RWPE2 (cell line): ENCODE results near the gene ADAMTS16.

Experiments
- ATAC-seq: fragments of 200-7000 bp; cut with Tn5 transposase; 3 replicates; pipeline ENCODE4 v1.9.1; 2021; ENCODE audit warnings: low read depth
- DNase-seq: peaks from one replicate; pipeline ENCODE4 v3.0.0-alpha.2; 2020; ENCODE audit warnings: low spot score
- H3K27ac ChIP-seq: fragments of 450-650 bp; 2 replicates; pipeline ENCODE4 v1.5.1; 2017; ENCODE audit warnings: mild to moderate bottlenecking; ENCODE audit not compliant: poor library complexity, severe bottlenecking
- H3K27me3 ChIP-seq: fragments of 250-450 bp; sonication (Bioruptor Pico); 2 replicates; pipeline ENCODE4 v1.5.1; 2021; ENCODE audit warnings: mild to moderate bottlenecking, moderate library complexity; ENCODE audit not compliant: insufficient read depth, poor library complexity, severe bottlenecking
- H3K36me3 ChIP-seq: fragments of 250-450 bp; sonication (Bioruptor Pico); 2 replicates; pipeline ENCODE4 v1.5.1; 2020; ENCODE audit warnings: low read depth, mild to moderate bottlenecking, moderate library complexity
- H3K4me1 ChIP-seq: fragments of 250-450 bp; sonication (Bioruptor Pico); 2 replicates; pipeline ENCODE4 v1.5.1; 2021; ENCODE audit warnings: mild to moderate bottlenecking, moderate library complexity; ENCODE audit not compliant: insufficient read depth, poor library complexity, severe bottlenecking
- H3K4me3 ChIP-seq: fragments of 250-450 bp; sonication (Bioruptor Pico); 2 replicates; pipeline ENCODE4 v1.5.1; 2021; ENCODE audit warnings: mild to moderate bottlenecking, moderate library complexity; ENCODE audit not compliant: severe bottlenecking
- H3K9me3 ChIP-seq: fragments of 250-450 bp; sonication (Bioruptor Pico); 2 replicates; pipeline ENCODE4 v1.5.1; 2021; ENCODE audit warnings: mild to moderate bottlenecking, moderate library complexity; ENCODE audit not compliant: severe bottlenecking
- TF ChIP-seq, protein P1 (sequence below): fragments of 450-650 bp; IDR thresholded peaks from one replicate; pipeline ENCODE4 v1.5.1; 2017; ENCODE audit warnings: mild to moderate bottlenecking, moderate library complexity; ENCODE audit not compliant: poor library complexity, severe bottlenecking

The ADAMTS16 gene

DNA sequence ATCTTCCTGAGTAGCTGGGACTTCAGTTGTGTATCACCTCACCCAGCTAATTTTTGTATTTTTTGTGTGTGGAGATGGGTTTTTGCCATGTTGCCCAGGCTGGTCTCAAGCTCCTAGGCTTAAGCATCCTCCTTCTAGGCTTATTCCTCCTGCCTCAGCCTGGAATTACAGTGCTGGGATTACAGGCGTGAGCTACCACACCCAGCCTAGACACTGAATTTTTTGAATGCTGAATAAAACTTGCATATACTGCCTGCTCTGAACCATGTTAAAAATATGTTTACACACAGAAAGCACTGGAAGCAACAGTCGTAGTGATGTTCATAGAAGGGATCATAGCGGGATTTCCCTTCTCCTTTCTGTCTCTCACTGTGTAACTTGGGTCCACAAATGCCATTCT is 161.0 kb downstream of the ADAMTS16 start:
- Histone ChIP-seq H3K4me1 (no peaks in the 10 kb centered on the region), H3K36me3 (no peaks in the 10 kb centered on the region), H3K27me3 (no peaks in the 10 kb centered on the region), H3K4me3 (no peak overlapping the region), H3K9me3 (no peaks in the 10 kb centered on the region), H3K27ac (no peak overlapping the region)
- TF ChIP-seq, protein P1, sequence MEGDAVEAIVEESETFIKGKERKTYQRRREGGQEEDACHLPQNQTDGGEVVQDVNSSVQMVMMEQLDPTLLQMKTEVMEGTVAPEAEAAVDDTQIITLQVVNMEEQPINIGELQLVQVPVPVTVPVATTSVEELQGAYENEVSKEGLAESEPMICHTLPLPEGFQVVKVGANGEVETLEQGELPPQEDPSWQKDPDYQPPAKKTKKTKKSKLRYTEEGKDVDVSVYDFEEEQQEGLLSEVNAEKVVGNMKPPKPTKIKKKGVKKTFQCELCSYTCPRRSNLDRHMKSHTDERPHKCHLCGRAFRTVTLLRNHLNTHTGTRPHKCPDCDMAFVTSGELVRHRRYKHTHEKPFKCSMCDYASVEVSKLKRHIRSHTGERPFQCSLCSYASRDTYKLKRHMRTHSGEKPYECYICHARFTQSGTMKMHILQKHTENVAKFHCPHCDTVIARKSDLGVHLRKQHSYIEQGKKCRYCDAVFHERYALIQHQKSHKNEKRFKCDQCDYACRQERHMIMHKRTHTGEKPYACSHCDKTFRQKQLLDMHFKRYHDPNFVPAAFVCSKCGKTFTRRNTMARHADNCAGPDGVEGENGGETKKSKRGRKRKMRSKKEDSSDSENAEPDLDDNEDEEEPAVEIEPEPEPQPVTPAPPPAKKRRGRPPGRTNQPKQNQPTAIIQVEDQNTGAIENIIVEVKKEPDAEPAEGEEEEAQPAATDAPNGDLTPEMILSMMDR = no peak
- ATAC-seq = no peak
- no peak for DNase-seq

DNA sequence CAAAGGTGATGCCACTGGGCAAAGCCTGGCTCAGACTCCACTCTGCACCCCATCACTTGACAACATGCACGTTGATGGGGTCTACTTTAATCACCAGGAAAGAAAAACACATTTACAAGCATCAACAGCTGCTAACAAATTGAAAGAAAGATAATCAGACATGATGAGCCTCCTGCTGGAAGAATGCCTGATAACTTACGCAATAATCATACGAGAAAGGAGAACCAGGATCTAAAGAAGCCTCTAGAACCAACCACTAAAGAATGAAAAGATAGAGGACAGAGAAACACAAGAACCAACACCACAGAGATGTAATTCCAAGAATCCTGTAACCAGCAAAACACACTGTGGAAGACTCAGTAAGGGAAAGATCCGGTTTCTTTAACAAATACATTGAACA is 162.1 kb downstream of the ADAMTS16 start:
- Histone ChIP-seq H3K27me3 (no peaks in the 10 kb centered on the region), H3K27ac (no peak overlapping the region), H3K9me3 (no peaks in the 10 kb centered on the region), H3K36me3 (no peaks in the 10 kb centered on the region), H3K4me3 (no peak overlapping the region), H3K4me1 (peaks cover 8% of the 10 kb centered on the region)
- TF ChIP-seq, protein P1 = no peak
- DNase-seq (no peak), ATAC-seq (no peak)

DNA sequence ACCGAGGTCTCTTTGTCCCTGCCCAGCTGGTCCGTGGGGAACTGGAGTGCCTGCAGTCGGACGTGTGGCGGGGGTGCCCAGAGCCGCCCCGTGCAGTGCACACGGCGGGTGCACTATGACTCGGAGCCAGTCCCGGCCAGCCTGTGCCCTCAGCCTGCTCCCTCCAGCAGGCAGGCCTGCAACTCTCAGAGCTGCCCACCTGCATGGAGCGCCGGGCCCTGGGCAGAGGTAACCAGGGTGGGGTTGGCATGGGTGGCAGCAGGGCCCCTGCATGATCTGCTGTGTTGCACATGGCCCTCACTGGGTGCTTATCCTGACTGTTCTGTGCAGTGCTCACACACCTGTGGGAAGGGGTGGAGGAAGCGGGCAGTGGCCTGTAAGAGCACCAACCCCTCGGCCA is 163.1 kb downstream of the ADAMTS16 start:
- no peak overlapping the region for H3K4me3 ChIP-seq
- no peaks in the 10 kb centered on the region for H3K36me3 ChIP-seq
- H3K27me3 ChIP-seq = no peaks in the 10 kb centered on the region
- no peaks in the 10 kb centered on the region for H3K9me3 ChIP-seq
- TF ChIP-seq, protein P1 = no peak
- DNase-seq (no peak), ATAC-seq (no peak; the same call in 2 of the 3 replicates)
- no peak overlapping the region for H3K27ac ChIP-seq
- peaks cover 8% of the 10 kb centered on the region for H3K4me1 ChIP-seq

DNA sequence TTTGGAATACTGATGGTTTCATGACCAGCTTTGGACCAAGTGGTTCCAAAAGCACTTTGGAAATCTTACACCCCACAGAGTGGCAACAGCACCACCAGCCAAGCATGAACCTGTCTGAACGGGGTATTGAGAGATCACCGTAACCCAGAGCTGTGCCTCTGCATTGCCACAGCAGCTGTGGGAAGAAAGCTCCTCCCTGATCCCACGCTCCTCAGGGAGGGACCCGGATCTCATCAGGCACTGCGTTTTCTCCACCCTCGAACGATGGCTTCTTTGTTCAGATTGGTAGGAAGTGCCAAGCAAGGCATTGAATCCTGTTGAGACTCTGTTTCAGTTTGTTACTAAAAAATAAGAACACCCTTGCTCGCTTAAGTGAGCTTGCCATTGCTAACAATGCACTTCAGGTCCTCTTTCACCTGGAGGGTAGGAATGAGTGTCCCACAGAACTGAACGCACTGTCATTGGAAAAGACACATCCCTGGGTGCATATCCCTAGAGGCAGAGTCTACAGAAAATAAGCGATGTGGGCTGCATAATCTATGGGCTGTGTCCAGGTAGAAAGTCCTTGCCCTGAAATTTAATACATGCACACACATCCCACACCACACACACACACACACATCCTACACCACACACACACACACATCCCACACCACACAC is 164.4 kb downstream of the ADAMTS16 start:
- no peak for DNase-seq
- Histone ChIP-seq H3K9me3 (no peaks in the 10 kb centered on the region), H3K27me3 (no peaks in the 10 kb centered on the region), H3K4me3 (no peak overlapping the region), H3K27ac (no peak overlapping the region), H3K36me3 (no peaks in the 10 kb centered on the region), H3K4me1 (peaks cover 8% of the 10 kb centered on the region)
- ATAC-seq = peak; percentile 73
- TF ChIP-seq, protein P1 = no peak

DNA sequence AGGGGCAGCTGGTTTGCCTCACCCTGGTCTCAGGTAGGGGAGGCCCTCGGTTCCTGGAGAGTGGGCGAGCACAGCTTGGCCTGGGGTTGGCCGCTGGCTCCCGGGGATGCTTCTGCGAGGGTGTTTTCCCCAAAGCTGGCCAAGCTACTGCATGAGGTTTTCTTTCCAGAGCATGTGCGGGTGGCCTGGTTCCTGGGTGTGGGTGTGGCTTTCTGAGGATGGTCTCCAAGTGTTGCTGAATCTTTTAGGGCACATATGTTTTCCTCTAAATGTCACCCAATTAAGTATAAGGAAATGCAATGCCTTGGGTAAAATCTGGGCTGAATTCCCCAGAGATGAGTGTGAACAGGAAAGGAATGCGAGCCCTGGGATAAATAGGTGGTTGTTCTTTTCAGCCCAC is 166.6 kb downstream of the ADAMTS16 start:
- ATAC-seq (peak; percentile 47; the same call in 2 of the 3 replicates), DNase-seq (no peak)
- Histone ChIP-seq H3K9me3 (no peaks in the 10 kb centered on the region), H3K36me3 (no peaks in the 10 kb centered on the region), H3K4me3 (no peak overlapping the region), H3K27me3 (no peaks in the 10 kb centered on the region), H3K27ac (no peak overlapping the region), H3K4me1 (peaks cover 8% of the 10 kb centered on the region)
- TF ChIP-seq, protein P1 = no peak
